Neutrophil (primary cell): ENCODE data around the gene COQ9.

ENCODE experiments used
- H3K27ac ChIP-seq: fragments of 200-600 bp; sonication (generic); 2 replicates; pipeline ENCODE4 v1.5.1; 2016; ENCODE audit warnings: mild to moderate bottlenecking, moderate library complexity
- H3K27me3 ChIP-seq: fragments of 200-600 bp; sonication (generic); 2 replicates; pipeline ENCODE4 v1.6.0; 2016; ENCODE audit warnings: mild to moderate bottlenecking
- H3K36me3 ChIP-seq: fragments of 200-600 bp; sonication (generic); 2 replicates; pipeline ENCODE4 v1.5.1; 2017
- H3K4me1 ChIP-seq, 2 experiments: fragments of 200-600 bp in 1 of 2; sonication (generic) in 1 of 2; 1 replicate in 1 of 2; 2 replicates in 1 of 2; pipeline versions ENCODE4 v1.5.1 to v1.6.1; 2013 to 2016; ENCODE audit warnings: low read depth in 1 of 2, low read length in 1 of 2, mild to moderate bottlenecking in 1 of 2, moderate library complexity in 1 of 2; ENCODE audit not compliant: control insufficient read depth in 1 of 2, insufficient read depth in 1 of 2
- H3K4me3 ChIP-seq, 2 experiments: fragments of 200-600 bp in 1 of 2; sonication (generic) in 1 of 2; 1 replicate in 1 of 2; 2 replicates in 1 of 2; pipeline ENCODE4 v1.5.1; 2013 to 2016; ENCODE audit warnings: low read depth in 1 of 2, low read length in 1 of 2, mild to moderate bottlenecking in 1 of 2, moderate library complexity in 1 of 2
- H3K9me3 ChIP-seq: fragments of 200-600 bp; sonication (generic); 2 replicates; pipeline ENCODE4 v1.5.1; 2016
- CTCF ChIP-seq: fragments of 200-600 bp; sonication (generic); IDR thresholded peaks from 2 replicates; pipeline ENCODE4 v1.5.1; 2016; ENCODE audit warnings: antibody characterized with exemption

Gene COQ9

GRCh38 chr16:57504001-57504400 is 56.7 kb downstream of the COQ9 start:
- Histone ChIP-seq H3K4me3 (no peak overlapping the region), H3K27me3 (no peaks in the 10 kb centered on the region), H3K27ac (no peak overlapping the region), H3K9me3 (no peaks in the 10 kb centered on the region), H3K36me3 (no peaks in the 10 kb centered on the region), H3K4me1 (no peaks in the 10 kb centered on the region)
- no peak for TF ChIP-seq CTCF

GRCh38 chr16:57504491-57504890 is 57.2 kb downstream of the COQ9 start:
- H3K9me3 ChIP-seq, result no peaks in the 10 kb centered on the region
- no peak overlapping the region for H3K27ac ChIP-seq
- no peak for TF ChIP-seq CTCF
- no peaks in the 10 kb centered on the region for H3K27me3 ChIP-seq
- H3K36me3 ChIP-seq, result no peaks in the 10 kb centered on the region
- H3K4me1 ChIP-seq, result no peaks in the 10 kb centered on the region
- H3K4me3 ChIP-seq, result no peak overlapping the region

- Histone ChIP-seq H3K27ac (no peak overlapping the region), H3K27me3 (no peaks in the 10 kb centered on the region), H3K36me3 (no peaks in the 10 kb centered on the region), H3K4me1 (no peaks in the 10 kb centered on the region), H3K9me3 (no peaks in the 10 kb centered on the region), H3K4me3 (no peak overlapping the region)
- no peak for TF ChIP-seq CTCF
These were observed 57.9 kb downstream of the COQ9 start for GRCh38 chr16:57505169-57505568.

GRCh38 chr16:57507136-57508034 is 60.1 kb downstream of the COQ9 start:
- no peak for TF ChIP-seq CTCF
- Histone ChIP-seq H3K36me3 (no peaks in the 10 kb centered on the region), H3K27ac (no peak overlapping the region), H3K4me1 (no peaks in the 10 kb centered on the region), H3K9me3 (no peaks in the 10 kb centered on the region), H3K27me3 (no peaks in the 10 kb centered on the region), H3K4me3 (no peak overlapping the region)

GRCh38 chr16:57508035-57508425 is 60.8 kb downstream of the COQ9 start:
- no peak overlapping the region for H3K4me3 ChIP-seq
- no peaks in the 10 kb centered on the region for H3K27me3 ChIP-seq
- H3K9me3 ChIP-seq, result no peaks in the 10 kb centered on the region
- no peak for TF ChIP-seq CTCF
- H3K27ac ChIP-seq, result no peak overlapping the region
- H3K4me1 ChIP-seq, result no peaks in the 10 kb centered on the region
- no peaks in the 10 kb centered on the region for H3K36me3 ChIP-seq
